ENCODE results near the gene VPS37C.
"Not testable (repeated sequence)": the region's sequence is repeated elsewhere in the genome, so short reads cannot be mapped to it uniquely, and the experiment has no call there.

VPS37C gene

DNA sequence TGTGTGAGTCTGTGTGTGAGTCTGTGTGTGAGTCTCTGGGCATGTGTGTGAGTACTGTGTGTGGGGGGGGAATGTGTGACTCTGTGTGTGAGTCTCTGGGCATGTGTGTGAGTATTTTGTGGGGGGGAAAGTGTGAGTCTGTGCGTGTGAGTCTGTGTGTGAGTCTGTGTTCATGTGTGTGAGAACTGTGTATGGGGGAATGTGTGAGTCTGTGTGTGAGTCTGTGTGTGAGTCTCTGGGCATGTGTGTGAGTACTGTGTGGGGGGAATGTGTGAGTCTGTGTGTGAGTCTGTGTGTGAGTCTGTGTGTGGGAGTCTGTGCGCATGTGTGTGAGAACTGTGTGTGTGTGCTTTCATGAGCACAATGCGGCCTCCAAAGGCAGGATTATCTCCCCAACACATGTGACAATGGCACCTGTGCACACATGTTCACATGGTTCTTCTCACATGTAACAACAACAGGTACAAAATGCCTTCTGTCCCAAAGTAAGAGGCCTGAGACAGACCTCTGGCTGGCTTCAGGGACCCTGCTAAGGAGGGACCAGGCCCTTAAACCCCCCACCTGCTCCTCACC is 57.3 kb downstream of the VPS37C start:
- peaks cover 43% of the 10 kb centered on the region for H3K4me1 Mint-ChIP-seq
- peaks cover 28% of the 10 kb centered on the region for H3K36me3 Mint-ChIP-seq (ENCODE audit: insufficient read depth)
- no peak overlapping the region for H3K4me3 Mint-ChIP-seq
- H3K27me3 Mint-ChIP-seq = no peaks in the 10 kb centered on the region
- ATAC-seq (replicated peaks; ENCODE audit: extremely low read depth, poor library complexity, severe bottlenecking) (no peak), DNase-seq (ENCODE audit: low spot score in 2 of 2) (no peak)
- H3K9me3 Mint-ChIP-seq = no peaks in the 10 kb centered on the region
- H3K27ac Mint-ChIP-seq (ENCODE audit: low read depth) = no peak overlapping the region

DNA sequence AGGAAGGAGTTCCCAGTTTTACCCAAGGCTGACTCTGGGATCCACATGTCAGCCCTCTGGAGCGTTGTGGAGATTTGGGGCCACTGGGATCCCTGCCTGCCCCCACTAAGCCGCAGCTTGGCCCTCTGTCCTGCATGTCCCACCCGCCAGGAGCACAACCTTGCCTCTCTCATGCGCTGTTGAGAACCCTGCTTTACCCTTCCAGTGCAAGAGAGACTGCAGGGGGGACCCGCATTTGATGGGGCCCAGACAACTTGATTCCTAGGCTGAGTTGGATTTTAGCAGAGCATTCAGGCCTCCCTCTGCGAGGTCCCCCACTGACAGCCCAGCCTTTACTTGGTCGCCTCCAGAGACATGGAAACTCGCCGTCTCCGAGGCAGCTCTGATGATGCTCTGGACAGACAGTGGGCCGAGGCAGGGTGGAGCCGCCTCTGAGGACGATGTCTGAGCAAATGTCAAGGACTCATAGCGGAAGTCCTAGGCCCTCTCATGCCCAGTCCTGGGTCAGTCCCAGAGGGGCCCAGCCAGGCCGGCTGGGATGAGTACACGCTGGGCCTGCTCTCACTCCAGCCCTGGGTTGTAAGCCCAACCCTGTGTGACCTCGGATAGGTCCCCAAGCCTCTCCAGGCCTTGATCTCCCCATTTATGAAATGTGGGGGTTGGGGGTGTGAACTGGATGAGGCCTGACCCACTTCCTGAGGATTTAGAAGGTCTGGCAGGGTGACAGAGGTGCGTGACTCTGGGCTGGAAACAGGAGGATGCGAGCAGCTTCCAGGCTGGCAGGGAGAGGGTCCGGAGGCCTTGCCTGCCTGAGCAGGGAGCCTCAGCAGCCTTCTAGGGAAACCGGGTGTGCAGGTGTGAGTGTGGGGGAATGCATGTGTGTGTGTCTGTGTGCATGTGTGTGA is 58.3 kb downstream of the VPS37C start:
- H3K27me3 Mint-ChIP-seq = no peaks in the 10 kb centered on the region
- H3K4me3 Mint-ChIP-seq = no peak overlapping the region
- peaks cover 24% of the 10 kb centered on the region for H3K36me3 Mint-ChIP-seq (ENCODE audit: insufficient read depth)
- ATAC-seq (replicated peaks; ENCODE audit: extremely low read depth, poor library complexity, severe bottlenecking) = peak; percentile 17
- H3K9me3 Mint-ChIP-seq = no peaks in the 10 kb centered on the region
- H3K27ac Mint-ChIP-seq (ENCODE audit: low read depth) = no peak overlapping the region
- DNase-seq (ENCODE audit: low spot score in 2 of 2) = peak in 1 of 2 donors; percentile 41
- H3K4me1 Mint-ChIP-seq = peaks cover 36% of the 10 kb centered on the region

DNA sequence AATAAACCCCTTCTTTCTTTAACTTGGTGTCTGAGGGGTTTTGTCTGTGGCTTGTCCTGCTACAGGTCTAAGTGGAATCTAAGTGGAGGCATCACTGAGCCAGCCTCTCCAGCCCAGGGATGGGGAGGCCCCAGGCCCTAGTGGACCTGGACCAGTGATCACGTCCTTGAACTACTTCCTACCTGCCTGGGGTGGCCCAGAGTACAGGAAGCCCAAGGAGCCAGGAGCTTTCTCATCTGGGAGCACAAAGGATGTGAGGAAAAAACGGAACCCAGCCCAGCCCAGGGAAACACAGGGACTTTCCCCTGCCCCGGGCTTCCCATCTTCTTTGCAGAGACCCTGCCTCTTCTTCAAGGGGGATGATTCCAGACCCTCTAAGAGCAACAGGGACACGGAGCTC is 62.4 kb downstream of the VPS37C start:
- Mint-ChIP-seq H3K4me1 (peaks cover 25% of the 10 kb centered on the region), H3K4me3 (no peak overlapping the region), H3K9me3 (no peaks in the 10 kb centered on the region), H3K27me3 (no peaks in the 10 kb centered on the region), H3K36me3 (ENCODE audit: insufficient read depth) (peaks cover 7% of the 10 kb centered on the region), H3K27ac (ENCODE audit: low read depth) (no peak overlapping the region)
- DNase-seq (ENCODE audit: low spot score in 2 of 2) = no peak
- ATAC-seq (replicated peaks; ENCODE audit: extremely low read depth, poor library complexity, severe bottlenecking) = no peak

DNA sequence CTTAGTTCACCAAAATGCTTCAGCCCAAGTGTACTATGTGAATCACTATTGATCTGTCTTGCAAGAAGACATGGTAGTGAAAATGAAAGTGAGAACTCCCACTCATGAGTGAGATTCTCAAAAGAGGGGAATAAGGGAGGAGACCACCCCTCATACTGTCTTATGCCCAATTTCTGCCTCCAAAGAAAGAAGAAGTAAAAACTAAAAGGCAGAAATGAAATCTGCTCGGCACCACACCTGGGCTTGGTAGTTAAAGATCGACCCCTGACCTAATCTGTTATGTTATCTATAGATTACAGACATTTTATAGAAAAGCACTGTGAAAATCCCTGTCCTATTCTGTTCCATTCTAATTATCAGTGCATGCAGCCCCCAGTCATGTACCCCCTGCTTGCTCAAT is 63.0 kb downstream of the VPS37C start:
- H3K27me3 Mint-ChIP-seq; H3K9me3 Mint-ChIP-seq; DNase-seq (ENCODE audit: low spot score in 2 of 2); ATAC-seq (replicated peaks; ENCODE audit: extremely low read depth, poor library complexity, severe bottlenecking); H3K27ac Mint-ChIP-seq (ENCODE audit: low read depth); H3K36me3 Mint-ChIP-seq (ENCODE audit: insufficient read depth); H3K4me3 Mint-ChIP-seq: not testable (repeated sequence)
- H3K4me1 Mint-ChIP-seq = peaks cover 20% of the 10 kb centered on the region

DNA sequence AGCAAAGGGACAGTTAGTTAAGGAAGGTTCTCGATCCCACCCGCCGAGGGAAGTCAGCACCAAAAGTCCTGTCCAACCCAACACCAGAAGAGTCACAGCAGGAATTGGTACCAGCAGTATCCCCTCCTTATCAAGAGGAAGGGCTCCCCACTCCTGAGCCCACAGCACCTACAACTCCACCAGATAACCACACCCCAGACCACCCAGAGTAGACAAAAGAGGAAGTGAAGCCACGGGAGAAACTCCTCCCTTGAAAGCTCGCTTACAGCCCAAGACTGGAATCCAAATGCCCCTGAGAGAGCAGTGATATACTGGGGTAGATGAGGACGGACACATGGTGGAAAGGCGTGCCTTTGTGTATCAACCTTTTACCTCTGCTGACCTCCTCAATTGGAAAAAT is 66.2 kb downstream of the VPS37C start:
- Mint-ChIP-seq H3K4me1 (peaks cover 43% of the 10 kb centered on the region), H3K27ac (ENCODE audit: low read depth) (peak overlapping the region; percentile 26), H3K9me3 (no peaks in the 10 kb centered on the region), H3K36me3 (ENCODE audit: insufficient read depth) (peaks cover 1% of the 10 kb centered on the region), H3K27me3 (no peaks in the 10 kb centered on the region), H3K4me3 (no peak overlapping the region)
- ATAC-seq (replicated peaks; ENCODE audit: extremely low read depth, poor library complexity, severe bottlenecking) (no peak), DNase-seq (ENCODE audit: low spot score in 2 of 2) (no peak)

DNA sequence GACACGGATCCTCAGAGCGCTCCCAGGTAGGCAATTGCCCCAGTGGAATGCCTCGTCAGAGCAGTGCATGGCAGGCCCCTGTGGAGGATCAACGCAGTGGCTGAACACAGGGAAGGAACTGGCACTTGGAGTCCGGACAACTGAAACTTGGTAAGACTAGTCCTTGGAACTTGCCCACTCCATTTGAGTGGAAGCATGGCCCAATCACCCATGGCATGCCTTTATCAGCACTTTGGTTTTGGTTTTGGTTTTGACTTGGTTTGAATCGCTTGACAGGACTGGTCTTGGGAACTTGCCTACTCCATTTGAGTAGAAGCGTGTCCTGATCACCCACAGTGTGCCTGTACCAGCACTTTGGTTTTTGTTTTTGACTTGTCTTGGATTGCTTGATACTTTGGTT is 67.1 kb downstream of the VPS37C start:
- not testable (repeated sequence) for H3K36me3 Mint-ChIP-seq (ENCODE audit: insufficient read depth); H3K27ac Mint-ChIP-seq (ENCODE audit: low read depth); H3K27me3 Mint-ChIP-seq; ATAC-seq (replicated peaks; ENCODE audit: extremely low read depth, poor library complexity, severe bottlenecking); H3K9me3 Mint-ChIP-seq; DNase-seq (ENCODE audit: low spot score in 2 of 2)
- Mint-ChIP-seq H3K4me3 (peak overlapping the region; percentile 55), H3K4me1 (peaks cover 43% of the 10 kb centered on the region)

DNA sequence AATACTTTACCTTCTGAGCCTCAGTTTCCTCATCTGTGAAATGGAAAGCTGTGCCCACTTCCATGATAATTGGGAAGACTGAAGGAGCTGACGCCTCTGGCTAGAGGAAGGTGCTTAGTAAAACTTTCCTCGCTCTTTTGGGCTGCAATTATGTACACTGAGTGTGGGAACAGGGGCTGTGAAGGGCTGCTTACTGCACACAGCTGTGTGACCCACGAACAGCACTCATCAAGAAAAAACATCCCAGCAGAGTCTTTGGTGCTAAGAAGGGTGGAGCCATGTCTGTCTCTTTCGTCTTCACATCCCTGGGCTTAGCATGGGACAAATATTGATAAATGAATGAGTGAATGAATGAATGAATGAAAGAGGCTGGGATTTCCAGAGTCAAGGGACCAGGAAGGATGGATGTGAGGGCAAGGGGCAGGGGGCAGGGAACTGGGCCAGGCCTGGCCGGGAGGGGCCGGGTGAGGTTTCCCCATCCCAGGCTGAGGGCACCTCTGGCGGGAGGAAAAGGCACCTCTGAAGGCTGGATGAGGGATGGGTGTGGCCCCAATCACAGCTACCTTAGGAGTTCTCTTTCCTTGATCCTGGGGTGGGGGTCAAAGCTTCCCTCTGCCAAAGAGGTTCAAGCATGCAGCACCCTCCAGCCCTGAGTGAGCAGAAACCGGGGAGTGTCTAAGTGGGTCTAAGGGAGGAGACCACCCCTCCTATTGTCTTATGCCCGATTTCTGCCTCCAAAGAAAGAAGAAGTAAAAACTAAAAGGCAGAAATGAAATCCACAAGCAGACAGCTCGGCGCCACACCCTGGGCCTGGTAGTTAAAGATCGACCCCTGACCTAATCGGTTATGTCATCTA is 68.1 kb downstream of the VPS37C start:
- Mint-ChIP-seq H3K4me3 (peak overlapping the region; percentile 50), H3K27me3 (no peaks in the 10 kb centered on the region), H3K27ac (ENCODE audit: low read depth) (peak overlapping the region; percentile 78), H3K36me3 (ENCODE audit: insufficient read depth) (peaks cover 1% of the 10 kb centered on the region), H3K4me1 (peaks cover 43% of the 10 kb centered on the region), H3K9me3 (no peaks in the 10 kb centered on the region)
- no peak for ATAC-seq (replicated peaks; ENCODE audit: extremely low read depth, poor library complexity, severe bottlenecking)
- no peak for DNase-seq (ENCODE audit: low spot score in 2 of 2)

DNA sequence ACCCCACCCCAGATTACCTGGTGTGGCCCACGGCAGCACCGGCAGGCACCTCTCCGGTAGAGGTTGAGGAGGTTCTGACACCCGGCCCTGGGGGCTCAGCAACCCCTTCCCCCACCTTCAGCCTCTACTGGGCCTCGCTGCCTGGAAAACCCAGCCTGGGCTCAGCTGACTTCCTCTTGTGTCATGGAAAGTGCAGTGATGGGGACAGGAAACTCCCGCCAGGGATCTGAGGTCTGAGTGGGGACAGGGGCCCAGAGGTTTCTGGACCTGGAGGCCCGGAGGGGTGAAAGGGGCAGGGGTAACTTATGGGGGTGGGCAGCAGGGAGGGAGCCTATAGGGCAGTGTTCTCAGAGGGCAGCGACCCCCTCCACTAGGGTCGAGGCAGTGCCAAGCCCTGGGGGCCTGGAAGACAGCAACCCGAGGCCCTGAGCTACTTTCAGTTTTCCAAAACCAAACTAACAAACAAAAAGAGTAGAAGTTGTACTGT is 68.9 kb downstream of the VPS37C start:
- Mint-ChIP-seq H3K27ac (ENCODE audit: low read depth) (peak overlapping the region; percentile 78), H3K9me3 (no peaks in the 10 kb centered on the region), H3K27me3 (no peaks in the 10 kb centered on the region), H3K4me1 (peaks cover 43% of the 10 kb centered on the region), H3K4me3 (peak overlapping the region; percentile 50), H3K36me3 (ENCODE audit: insufficient read depth) (peaks cover 1% of the 10 kb centered on the region)
- DNase-seq (ENCODE audit: low spot score in 2 of 2) = no peak
- peak; percentile 24 for ATAC-seq (replicated peaks; ENCODE audit: extremely low read depth, poor library complexity, severe bottlenecking)

DNA sequence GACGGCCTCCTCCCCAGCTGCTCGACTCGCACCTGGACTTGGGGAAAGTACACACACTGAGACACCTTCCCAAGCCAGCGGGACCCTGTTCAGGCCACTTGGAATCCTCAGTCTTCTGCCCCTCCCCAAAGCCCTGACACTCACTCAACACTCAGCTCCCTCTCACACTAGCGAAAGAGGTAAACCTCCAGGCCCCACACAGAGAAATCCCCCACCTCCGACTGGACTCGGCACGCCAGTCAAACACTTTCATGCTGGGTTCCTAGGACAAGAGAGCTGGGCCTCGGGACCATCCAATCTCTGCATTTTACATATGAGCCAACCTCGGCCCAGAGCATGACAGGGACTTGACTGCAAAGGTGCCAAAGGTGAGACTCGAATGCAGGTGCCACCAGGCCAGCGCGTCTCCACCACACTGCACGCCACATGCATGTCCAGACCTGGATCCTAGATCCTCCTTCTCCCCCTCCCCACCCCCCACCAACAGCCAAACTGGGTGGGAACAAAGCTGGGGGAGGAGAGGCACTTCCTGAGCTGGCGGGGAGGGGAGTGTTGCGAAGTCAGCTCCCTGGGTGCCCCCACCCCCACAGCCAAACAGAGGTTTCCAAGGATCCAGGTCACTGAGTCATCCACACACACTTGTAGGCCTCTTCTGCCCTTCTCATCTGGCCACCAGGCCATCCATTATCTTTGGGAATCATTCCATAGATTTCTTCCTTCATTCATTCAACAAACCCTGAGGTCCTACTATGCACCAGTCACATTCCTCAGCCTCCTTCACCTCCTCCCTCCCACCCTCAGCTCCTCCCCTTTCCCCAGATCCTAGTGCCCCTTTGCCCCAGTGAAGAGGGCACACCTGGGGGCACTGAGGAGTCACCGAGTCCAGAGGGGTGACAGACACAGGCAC is 69.6 kb downstream of the VPS37C start:
- Mint-ChIP-seq H3K36me3 (ENCODE audit: insufficient read depth) (peaks cover 1% of the 10 kb centered on the region), H3K27me3 (no peaks in the 10 kb centered on the region), H3K27ac (ENCODE audit: low read depth) (peak overlapping the region; percentile 78), H3K9me3 (no peaks in the 10 kb centered on the region), H3K4me1 (peaks cover 43% of the 10 kb centered on the region), H3K4me3 (peak overlapping the region; percentile 50)
- peak; percentile 14 for ATAC-seq (replicated peaks; ENCODE audit: extremely low read depth, poor library complexity, severe bottlenecking)
- no peak for DNase-seq (ENCODE audit: low spot score in 2 of 2)

DNA sequence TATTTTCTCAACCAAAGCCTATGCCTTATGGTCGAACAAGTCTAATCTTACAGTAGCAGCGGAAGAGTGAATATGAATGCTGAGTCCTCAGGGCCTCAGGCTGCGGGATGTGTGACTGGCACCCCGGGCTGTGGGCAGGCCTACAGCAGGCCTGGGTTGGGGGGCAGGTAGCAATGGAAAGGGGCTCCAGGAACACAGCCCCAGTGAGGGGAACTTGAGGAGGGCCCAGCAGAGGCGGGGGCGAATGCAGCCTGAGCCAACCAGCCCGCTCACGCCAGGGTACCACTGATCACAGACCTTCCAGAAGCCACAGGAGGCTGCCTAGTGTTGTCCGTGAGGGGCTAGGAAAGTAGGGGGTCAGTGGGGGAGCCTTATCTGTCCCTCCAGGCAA is 70.2 kb downstream of the VPS37C start:
- Mint-ChIP-seq H3K4me3 (peak overlapping the region; percentile 23), H3K4me1 (peaks cover 43% of the 10 kb centered on the region), H3K9me3 (no peaks in the 10 kb centered on the region), H3K36me3 (ENCODE audit: insufficient read depth) (peaks cover 1% of the 10 kb centered on the region), H3K27me3 (no peaks in the 10 kb centered on the region), H3K27ac (ENCODE audit: low read depth) (peak overlapping the region; percentile 77)
- DNase-seq (ENCODE audit: low spot score in 2 of 2) (no peak), ATAC-seq (replicated peaks; ENCODE audit: extremely low read depth, poor library complexity, severe bottlenecking) (no peak)

DNA sequence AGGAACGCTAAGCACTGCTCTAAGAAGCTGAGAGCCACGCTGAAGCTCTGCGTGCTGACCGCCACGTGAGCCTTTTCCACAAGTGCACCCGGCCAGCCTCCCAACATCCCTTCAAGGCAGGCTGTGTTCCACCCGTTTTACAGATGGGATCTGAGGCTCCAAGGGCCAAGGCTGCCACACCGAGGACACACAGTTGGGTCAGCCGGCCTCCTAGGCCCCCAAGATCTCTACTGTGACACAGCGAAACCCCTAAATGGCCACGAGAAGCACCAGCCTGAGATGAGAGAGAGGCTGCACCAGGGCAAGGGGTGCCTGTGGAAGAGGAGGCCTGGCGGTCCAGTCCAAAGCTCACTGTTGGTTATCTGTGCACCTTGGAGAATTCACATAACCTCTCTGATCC is 70.7 kb downstream of the VPS37C start:
- Mint-ChIP-seq H3K4me1 (peaks cover 39% of the 10 kb centered on the region), H3K27me3 (no peaks in the 10 kb centered on the region)

More for the DNA sequence above, 70.7 kb downstream of the VPS37C start:
- ATAC-seq (replicated peaks; ENCODE audit: extremely low read depth, poor library complexity, severe bottlenecking) = no peak
- H3K9me3 Mint-ChIP-seq = no peaks in the 10 kb centered on the region
- peaks cover 1% of the 10 kb centered on the region for H3K36me3 Mint-ChIP-seq (ENCODE audit: insufficient read depth)
- no peak for DNase-seq (ENCODE audit: low spot score in 2 of 2)
- peak overlapping the region; percentile 77 for H3K27ac Mint-ChIP-seq (ENCODE audit: low read depth)
- peak overlapping the region; percentile 23 for H3K4me3 Mint-ChIP-seq

Measured in central memory CD8-positive, alpha-beta T cell (primary cell).